Neural progenitor cell (in vitro differentiated cells): Measurements from ENCODE around the gene LARP6. TPM values are rescaled to one million over a fixed set of nuclear protein-coding genes. Genes with fewer than 3 reads are reported as not detected.

ENCODE experiments used
- DNase-seq: peaks from one replicate; pipeline ENCODE4 v3.0.0-alpha.2; 2016; ENCODE audit warnings: low spot score
- H2AFZ ChIP-seq: fragments of 200-600 bp; sonication (generic); replicated peaks from 2 replicates; pipeline ENCODE4 v1.6.1; 2016; ENCODE audit warnings: antibody characterized with exemption
- H3F3A ChIP-seq: fragments of 200-600 bp; sonication (generic); 2 replicates; pipeline ENCODE4 v1.6.1; 2016; ENCODE audit warnings: antibody characterized with exemption, low read depth
- H3K27ac ChIP-seq: fragments of 200-600 bp; sonication (generic); 2 replicates; pipeline ENCODE4 v1.5.1; 2016; ENCODE audit warnings: mild to moderate bottlenecking
- H3K27me3 ChIP-seq: fragments of 200-600 bp; sonication (generic); 2 replicates; pipeline ENCODE4 v1.6.1; 2016; ENCODE audit warnings: mild to moderate bottlenecking, moderate library complexity
- H3K36me3 ChIP-seq: fragments of 200-600 bp; sonication (generic); 2 replicates; pipeline ENCODE4 v1.5.1; 2016
- H3K4me1 ChIP-seq: fragments of 200-600 bp; sonication (generic); 2 replicates; pipeline ENCODE4 v1.6.1; 2016; ENCODE audit warnings: mixed run types
- H3K4me2 ChIP-seq: fragments of 200-600 bp; sonication (generic); 2 replicates; pipeline ENCODE4 v1.6.1; 2016
- H3K4me3 ChIP-seq: fragments of 200-600 bp; sonication (generic); 2 replicates; pipeline ENCODE4 v1.5.1; 2016
- H3K79me2 ChIP-seq: fragments of 200-600 bp; sonication (generic); 2 replicates; pipeline ENCODE4 v1.6.1; 2016; ENCODE audit warnings: low read depth
- H3K9ac ChIP-seq: fragments of 200-600 bp; sonication (generic); 2 replicates; pipeline ENCODE4 v1.6.1; 2016
- H3K9me3 ChIP-seq: fragments of 200-600 bp; sonication (generic); 2 replicates; pipeline ENCODE4 v1.5.1; 2016; ENCODE audit warnings: low read depth
- H4K20me1 ChIP-seq: fragments of 200-600 bp; sonication (generic); 2 replicates; pipeline ENCODE4 v1.6.1; 2016; ENCODE audit warnings: low read depth
- H3K27ac Mint-ChIP-seq: 3 replicates; pipeline ENCODE4 v1.8.0; 2021; ENCODE audit warnings: mixed read lengths
- H3K27me3 Mint-ChIP-seq: 2 replicates; pipeline ENCODE4 v1.8.0; 2022; ENCODE audit warnings: low read depth, mild to moderate bottlenecking, inconsistent platforms, moderate library complexity, mixed read lengths; ENCODE audit not compliant: insufficient read depth
- H3K36me3 Mint-ChIP-seq: 3 replicates; pipeline ENCODE4 v1.8.0; 2021; ENCODE audit warnings: mixed read lengths
- H3K4me1 Mint-ChIP-seq: 3 replicates; pipeline ENCODE4 v1.8.0; 2021; ENCODE audit warnings: mixed read lengths
- H3K4me3 Mint-ChIP-seq: 3 replicates; pipeline ENCODE4 v1.8.0; 2021; ENCODE audit warnings: mild to moderate bottlenecking, moderate library complexity, mixed read lengths
- H3K9me3 Mint-ChIP-seq: 3 replicates; pipeline ENCODE4 v1.8.0; 2020; ENCODE audit warnings: mixed read lengths
- EZH2 ChIP-seq: fragments of 200-600 bp; sonication (generic); IDR thresholded peaks from 2 replicates; pipeline ENCODE4 v1.6.1; 2017; ENCODE audit warnings: antibody characterized with exemption, mild to moderate bottlenecking, moderate library complexity
- EZH2phosphoT487 ChIP-seq: fragments of 200-600 bp; sonication (generic); IDR thresholded peaks from 2 replicates; pipeline ENCODE4 v1.6.1; 2017; ENCODE audit warnings: antibody characterized with exemption
- total RNA-seq: library from RNA; depleted of rRNA; stranded (reverse); fragments of >200 nt; gene quantifications from 2 replicates; pipeline ENCODE4 v1.2.3, GENCODE V29; 2015; ENCODE audit warnings: low replicate concordance
- TF ChIP-seq, protein P1 (sequence below): fragments of 200-600 bp; sonication (generic); IDR thresholded peaks from 2 replicates; pipeline ENCODE4 v1.5.1; 2017; ENCODE audit warnings: antibody characterized with exemption, mild to moderate bottlenecking

Gene LARP6
- total RNA-seq, 1 donor from 2014 or later: 19.3 TPM

DNA sequence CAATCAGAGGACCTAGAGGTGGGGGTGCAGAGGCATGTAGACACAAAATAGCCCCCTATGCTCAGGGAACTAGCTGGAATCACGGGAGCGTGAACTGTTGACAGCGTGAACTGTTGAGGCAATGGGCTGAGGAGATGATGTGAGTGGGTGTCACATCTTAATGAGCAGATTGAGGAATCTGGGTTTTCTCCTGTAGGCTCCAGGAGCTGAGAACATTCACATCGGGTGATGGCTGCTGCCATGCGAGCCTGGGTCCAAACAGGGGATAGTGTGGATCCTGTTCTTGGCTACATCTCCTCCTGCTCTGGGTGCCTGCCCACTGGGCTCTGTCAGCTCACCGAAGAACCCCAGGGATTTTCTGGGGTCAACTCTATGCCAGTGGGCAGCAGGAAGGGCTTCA is 2.1 kb downstream of the LARP6 start:
- Histone ChIP-seq H3K4me2 (no peak overlapping the region), H3K27ac (no peak overlapping the region), H3K36me3 (no peaks in the 10 kb centered on the region), H3K4me3 (no peak overlapping the region), H4K20me1 (peaks cover 16% of the 10 kb centered on the region), H3K27me3 (peaks cover 18% of the 10 kb centered on the region), H3K79me2 (peaks cover 7% of the 10 kb centered on the region), H3F3A (peaks cover 13% of the 10 kb centered on the region), H2AFZ (no peak overlapping the region), H3K9me3 (no peaks in the 10 kb centered on the region), H3K9ac (no peak overlapping the region), H3K4me1 (no peaks in the 10 kb centered on the region)
- no peak for DNase-seq
- peak overlapping the region; percentile 27 for H3K4me3 Mint-ChIP-seq
- peaks cover 13% of the 10 kb centered on the region for H3K27me3 Mint-ChIP-seq
- H3K27ac Mint-ChIP-seq: no peak overlapping the region
- peaks cover 16% of the 10 kb centered on the region for H3K4me1 Mint-ChIP-seq
- no peaks in the 10 kb centered on the region for H3K9me3 Mint-ChIP-seq
- H3K36me3 Mint-ChIP-seq: peaks cover 13% of the 10 kb centered on the region
- TF ChIP-seq EZH2phosphoT487 (no peak), EZH2 (no peak)
- TF ChIP-seq, protein P1, sequence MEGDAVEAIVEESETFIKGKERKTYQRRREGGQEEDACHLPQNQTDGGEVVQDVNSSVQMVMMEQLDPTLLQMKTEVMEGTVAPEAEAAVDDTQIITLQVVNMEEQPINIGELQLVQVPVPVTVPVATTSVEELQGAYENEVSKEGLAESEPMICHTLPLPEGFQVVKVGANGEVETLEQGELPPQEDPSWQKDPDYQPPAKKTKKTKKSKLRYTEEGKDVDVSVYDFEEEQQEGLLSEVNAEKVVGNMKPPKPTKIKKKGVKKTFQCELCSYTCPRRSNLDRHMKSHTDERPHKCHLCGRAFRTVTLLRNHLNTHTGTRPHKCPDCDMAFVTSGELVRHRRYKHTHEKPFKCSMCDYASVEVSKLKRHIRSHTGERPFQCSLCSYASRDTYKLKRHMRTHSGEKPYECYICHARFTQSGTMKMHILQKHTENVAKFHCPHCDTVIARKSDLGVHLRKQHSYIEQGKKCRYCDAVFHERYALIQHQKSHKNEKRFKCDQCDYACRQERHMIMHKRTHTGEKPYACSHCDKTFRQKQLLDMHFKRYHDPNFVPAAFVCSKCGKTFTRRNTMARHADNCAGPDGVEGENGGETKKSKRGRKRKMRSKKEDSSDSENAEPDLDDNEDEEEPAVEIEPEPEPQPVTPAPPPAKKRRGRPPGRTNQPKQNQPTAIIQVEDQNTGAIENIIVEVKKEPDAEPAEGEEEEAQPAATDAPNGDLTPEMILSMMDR: no peak

DNA sequence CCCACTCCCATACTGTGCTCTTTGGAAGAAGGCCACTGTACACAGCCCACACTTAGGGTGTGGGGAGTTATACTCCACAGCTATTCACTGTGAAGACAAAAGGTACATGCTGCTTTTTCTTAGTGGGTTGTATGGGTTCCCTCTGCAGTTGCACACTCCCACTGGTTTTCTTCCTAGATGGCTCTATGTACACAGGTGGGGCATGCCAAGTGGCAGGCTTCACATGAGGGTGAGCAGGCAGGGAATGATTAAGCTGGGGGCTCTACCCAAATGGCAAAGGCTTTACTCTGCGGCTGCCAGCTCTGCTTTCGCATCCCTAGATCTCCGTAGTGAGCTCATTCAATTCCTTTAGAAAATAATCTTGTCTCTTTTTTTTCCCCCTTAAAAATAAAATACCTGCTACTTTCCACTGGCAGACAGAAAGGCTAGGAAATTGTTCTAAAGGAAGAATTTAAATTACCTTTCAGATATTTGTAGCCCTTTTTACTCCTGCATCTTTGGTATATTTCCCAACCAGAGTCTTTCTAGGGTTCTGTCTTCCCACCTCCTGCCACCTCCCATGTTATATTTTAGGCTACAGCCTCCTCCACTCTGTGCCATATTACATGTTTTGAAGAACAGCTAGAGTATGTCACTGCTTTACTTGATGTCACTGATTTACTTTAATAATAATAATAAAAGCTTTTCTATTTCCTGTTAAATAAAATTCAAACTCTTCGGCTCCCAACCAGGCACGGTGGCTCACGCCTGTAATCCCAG is 8.2 kb downstream of the LARP6 start:
- Mint-ChIP-seq H3K36me3 (peaks cover 7% of the 10 kb centered on the region), H3K4me1 (no peaks in the 10 kb centered on the region), H3K27me3 (no peaks in the 10 kb centered on the region), H3K27ac (no peak overlapping the region), H3K4me3 (no peak overlapping the region), H3K9me3 (no peaks in the 10 kb centered on the region)
- no peak overlapping the region for H2AFZ ChIP-seq
- DNase-seq: no peak
- H3K36me3 ChIP-seq: no peaks in the 10 kb centered on the region
- H3K27me3 ChIP-seq: no peaks in the 10 kb centered on the region
- no peaks in the 10 kb centered on the region for H3F3A ChIP-seq
- no peak overlapping the region for H3K4me2 ChIP-seq
- H3K9me3 ChIP-seq: no peaks in the 10 kb centered on the region
- no peak overlapping the region for H3K27ac ChIP-seq
- H3K4me3 ChIP-seq: no peak overlapping the region
- TF ChIP-seq EZH2 (no peak), EZH2phosphoT487 (no peak)
- TF ChIP-seq, protein P1: no peak
- no peaks in the 10 kb centered on the region for H4K20me1 ChIP-seq
- H3K9ac ChIP-seq: no peak overlapping the region
- H3K79me2 ChIP-seq: no peaks in the 10 kb centered on the region
- no peaks in the 10 kb centered on the region for H3K4me1 ChIP-seq

DNA sequence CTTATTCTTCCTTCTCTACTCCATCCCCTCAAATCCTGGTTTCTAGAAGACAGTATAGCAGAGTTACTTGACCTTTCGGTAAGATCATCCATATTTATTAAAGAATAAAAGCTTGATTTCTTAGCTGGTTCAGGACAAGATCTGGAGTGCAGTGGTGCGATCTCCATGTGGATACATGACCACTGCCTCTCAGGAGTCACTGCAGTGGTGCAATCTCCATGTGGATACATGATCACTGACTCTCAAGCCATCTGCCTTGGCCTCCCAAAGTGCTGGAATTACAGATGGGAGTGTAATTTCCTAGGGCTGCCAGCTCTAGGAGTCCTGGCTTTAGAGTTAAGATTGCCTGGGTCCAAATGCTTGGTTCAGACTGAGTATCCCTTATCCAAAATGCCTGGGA is 16.5 kb downstream of the LARP6 start:
- Histone ChIP-seq H3K27ac (no peak overlapping the region), H3K9ac (no peak overlapping the region), H3K79me2 (no peaks in the 10 kb centered on the region), H3K4me3 (no peak overlapping the region), H3F3A (no peaks in the 10 kb centered on the region), H3K4me2 (no peak overlapping the region), H4K20me1 (no peaks in the 10 kb centered on the region), H2AFZ (no peak overlapping the region), H3K36me3 (peaks cover 3% of the 10 kb centered on the region), H3K4me1 (no peaks in the 10 kb centered on the region), H3K9me3 (no peaks in the 10 kb centered on the region), H3K27me3 (no peaks in the 10 kb centered on the region)
- TF ChIP-seq EZH2 (no peak), EZH2phosphoT487 (no peak)
- TF ChIP-seq, protein P1: no peak
- Mint-ChIP-seq H3K27me3 (peaks cover 2% of the 10 kb centered on the region), H3K4me1 (no peaks in the 10 kb centered on the region), H3K36me3 (peaks cover 20% of the 10 kb centered on the region), H3K4me3 (no peak overlapping the region), H3K27ac (no peak overlapping the region), H3K9me3 (no peaks in the 10 kb centered on the region)
- no peak for DNase-seq
